Activated naive CD8-positive, alpha-beta T cell treated with anti-CD3 and anti-CD28 coated beads, Interleukin-2, amount 50 U/mL, for 16 hours (primary cell): Measurements from ENCODE around the gene CD164L2.
"Not testable (repeated sequence)": the region's sequence is repeated elsewhere in the genome, so short reads cannot be mapped to it uniquely, and the experiment has no call there.

ENCODE experiments used
- DNase-seq: peaks from one replicate; pipeline ENCODE4 v3.0.0-alpha.2; 2020; ENCODE audit warnings: low read depth, low spot score

Gene CD164L2

DNA sequence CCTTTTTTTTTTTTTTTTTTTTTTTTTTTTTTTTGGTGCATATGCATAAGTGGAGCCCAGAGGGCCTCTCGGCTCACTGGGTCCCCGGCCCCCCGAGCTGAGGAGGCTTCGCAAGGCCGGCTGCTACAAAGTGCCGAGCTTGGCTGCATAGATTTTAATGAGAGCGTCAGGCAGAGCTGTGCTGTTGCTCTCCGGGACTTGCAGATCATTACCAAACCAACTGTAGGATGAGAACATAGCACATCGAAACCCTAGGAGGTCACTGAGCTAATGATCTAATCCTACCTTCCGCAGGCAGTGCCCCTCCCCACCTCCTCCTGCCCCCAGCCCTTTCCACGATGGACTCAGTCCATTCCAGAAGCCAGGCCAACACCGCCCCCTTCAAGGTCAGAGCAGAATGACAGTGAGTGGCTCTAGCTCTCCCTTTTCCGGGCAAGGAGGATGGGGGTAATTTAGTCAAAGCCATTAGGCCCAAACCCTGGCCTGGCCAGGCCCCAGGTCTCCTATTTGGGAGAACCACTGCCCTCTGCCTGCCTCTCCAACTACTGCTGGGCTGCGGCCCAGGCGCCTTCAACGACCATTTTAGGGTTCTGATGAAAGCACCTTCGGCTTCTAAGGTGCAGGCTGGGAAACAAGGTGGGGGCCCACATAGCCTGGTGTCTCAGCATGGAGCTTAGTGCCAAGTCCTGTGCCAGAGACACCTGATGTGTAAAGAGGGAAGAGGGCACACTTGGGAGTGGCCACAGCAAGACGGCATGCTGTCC lies 22.6 kb upstream of the CD164L2 start:
- DNase-seq: not testable (repeated sequence)

DNA sequence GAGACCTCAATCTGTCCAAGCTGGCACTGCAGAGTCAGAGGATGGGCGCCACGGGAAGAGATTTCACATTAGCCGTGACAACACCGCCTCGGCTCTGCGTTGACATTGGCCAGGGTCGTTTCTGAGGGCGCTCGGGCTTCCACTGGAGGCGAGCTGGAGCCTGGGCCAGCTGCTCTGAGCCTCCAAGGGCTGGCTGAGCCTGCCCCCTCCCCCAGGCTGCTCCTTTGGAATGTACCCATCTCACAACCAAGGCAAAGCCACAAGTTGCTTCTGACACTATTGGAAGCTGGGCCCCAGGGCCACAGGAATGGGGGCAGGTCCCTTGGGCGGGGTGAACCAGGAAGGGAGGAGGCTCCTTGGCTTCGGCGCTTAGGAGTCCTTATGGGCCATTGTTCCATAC lies 21.9 kb upstream of the CD164L2 start:
- DNase-seq: no peak

DNA sequence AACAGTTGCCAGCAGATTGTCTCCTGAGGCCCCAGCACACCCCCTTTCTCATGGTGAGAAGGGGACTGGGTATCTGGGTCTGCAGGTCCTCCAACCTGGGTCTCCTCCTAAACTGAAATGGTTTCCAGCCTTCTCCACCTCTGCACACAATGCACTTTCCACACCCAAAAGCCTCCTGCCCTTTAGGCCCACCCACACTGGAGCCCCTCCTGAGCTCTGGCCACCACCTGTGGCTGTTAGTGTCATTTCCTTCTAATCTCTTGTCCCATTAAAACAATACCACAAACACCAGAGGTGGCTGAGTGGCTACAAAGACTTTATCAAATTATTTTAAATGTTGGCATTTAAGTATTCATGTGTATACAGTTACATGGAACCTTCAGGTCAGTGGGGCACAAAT lies 20.8 kb upstream of the CD164L2 start:
- DNase-seq: no peak

DNA sequence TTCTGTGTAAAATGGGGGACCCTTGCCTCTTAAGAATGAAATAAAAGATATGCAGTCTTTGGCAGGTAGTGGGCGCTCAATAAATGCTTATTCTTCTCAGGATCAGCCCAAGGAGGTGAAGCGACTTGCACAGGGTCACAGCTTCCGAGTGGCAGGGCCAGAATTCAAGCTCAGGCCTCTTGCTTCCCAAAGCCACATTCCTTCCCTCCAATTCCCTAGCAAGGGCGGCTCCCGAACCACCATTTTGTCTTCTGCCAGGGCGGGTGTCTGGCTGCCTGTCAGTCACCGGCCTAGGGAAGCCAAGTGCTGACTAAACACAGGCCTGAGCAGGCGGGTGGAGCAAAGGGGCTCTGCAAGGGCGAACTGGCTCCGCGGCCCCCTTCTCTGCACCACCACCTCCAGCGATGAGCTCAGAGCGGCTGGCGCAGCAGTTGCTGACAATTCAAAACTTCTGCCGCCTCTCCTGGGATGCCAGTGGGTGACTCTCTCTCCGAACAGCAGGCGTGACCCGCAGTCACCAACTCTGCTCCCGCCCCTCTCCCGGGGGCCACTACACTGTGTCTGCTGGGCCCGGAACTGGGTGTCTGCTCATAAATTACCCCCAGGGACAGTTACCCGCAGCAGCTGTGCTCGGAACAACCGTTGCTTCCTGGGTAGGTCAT lies 20.1 kb upstream of the CD164L2 start:
- no peak for DNase-seq

DNA sequence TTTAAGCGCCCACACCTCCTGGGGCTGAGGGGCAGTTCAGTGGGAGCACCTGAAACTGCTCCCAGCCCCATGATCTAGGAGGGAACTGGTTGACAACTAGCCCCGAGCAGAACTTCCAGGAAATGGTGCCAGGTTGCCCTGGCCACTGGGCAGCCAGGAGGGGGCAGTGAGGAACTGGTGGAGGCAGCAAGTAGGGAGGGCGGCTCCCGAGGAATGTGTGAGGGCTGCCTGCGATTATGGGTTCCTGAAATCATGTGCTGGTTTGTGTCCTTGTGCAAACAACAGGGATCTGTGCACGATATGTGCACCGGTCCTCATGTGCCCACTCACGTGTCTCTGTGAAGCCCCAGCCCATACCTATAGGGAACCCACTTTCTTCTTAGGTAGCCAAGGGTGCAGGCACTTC lies 19.2 kb upstream of the CD164L2 start:
- DNase-seq: no peak

DNA sequence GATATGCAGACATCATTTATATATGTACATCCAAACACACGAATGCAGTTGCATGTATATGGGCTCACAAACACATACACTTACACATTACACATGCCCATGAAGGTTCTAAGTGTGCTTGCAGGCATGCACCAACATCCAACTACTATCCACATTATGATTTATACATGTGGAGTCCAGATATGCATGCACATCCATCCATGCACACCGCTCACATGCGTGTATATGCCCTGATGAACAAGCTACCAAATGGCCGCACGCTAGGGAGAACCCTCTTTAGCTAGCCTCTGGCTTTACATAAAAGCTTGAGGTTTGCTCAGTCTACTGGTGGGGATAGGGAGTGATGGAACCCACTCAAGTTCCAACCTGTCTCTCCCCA lies 17.8 kb upstream of the CD164L2 start:
- no peak for DNase-seq

DNA sequence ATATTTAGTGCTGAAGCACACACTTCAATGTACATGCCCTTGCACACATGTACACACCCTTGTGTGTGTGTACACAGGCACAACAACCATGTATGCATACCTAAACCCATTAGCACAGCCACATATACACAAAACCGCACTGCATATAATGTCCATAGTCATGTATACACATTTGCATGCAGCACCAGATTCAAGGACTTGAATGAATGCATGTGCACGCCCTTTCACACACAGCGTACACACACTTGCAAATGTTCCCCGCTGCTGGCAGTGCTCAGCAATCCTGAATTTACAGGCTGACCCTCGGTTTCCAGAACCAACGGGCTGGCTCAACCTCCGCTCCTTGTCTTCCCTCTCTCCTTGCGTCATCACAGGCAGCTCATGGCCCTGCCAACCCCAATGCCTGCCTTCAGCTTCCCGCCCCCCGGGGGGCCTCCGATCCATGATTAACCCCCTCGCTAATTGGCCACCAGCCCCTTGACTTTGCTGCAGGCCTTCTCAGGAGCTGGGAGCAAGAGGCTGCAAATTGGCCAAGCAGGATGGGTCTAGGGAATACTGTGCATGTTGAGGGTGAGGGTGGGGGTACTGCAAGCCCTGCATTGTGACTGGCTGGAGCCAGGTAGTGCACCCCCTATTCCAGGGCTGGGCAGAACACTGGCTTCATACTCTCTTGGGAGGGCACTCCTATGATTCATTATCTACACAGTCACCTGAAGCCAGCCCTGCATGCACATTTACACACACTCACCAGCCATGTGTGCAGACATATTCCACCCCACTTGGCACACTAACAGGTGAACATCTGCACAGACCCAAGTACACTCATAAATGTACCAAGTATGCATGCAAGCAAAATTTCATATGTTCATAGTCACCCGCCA lies 17.2 kb upstream of the CD164L2 start:
- DNase-seq: no peak

DNA sequence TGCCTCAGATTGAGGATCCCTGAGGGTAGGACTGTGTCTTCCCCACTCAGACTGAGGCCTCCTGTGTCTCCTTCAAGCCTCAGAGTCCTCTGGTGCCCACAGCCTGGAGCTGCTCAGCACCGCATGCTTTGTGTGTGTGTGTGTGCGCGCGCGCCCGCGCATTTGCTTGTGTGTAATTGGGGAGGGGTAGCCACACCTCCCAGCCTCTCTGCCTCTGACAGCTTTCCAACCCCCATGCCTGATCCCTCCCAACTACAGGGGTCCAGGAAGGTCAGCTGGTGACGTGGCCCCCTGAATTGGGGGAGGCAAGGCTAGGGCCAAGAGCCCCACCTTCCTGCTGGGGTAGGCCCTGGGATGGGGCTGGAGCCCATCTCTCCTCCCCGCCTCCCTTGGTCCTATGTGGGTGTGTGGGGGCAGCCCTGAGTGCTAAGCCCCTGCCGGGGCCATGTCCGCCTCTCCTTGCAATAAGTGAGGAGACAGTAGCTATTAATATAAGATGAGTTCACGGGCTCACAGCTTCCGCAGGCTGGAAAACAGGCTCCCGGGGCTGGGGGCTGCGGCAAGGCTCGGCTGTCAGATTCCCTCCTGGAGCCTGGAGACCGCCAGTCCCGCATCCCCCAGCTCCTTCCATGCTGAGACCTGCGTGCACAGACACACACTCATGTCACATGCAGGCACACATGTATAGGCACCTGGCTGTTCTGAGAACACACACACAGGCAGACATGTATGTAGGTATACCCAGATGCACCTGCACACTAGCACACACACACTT lies 16.3 kb upstream of the CD164L2 start:
- DNase-seq: no peak

DNA sequence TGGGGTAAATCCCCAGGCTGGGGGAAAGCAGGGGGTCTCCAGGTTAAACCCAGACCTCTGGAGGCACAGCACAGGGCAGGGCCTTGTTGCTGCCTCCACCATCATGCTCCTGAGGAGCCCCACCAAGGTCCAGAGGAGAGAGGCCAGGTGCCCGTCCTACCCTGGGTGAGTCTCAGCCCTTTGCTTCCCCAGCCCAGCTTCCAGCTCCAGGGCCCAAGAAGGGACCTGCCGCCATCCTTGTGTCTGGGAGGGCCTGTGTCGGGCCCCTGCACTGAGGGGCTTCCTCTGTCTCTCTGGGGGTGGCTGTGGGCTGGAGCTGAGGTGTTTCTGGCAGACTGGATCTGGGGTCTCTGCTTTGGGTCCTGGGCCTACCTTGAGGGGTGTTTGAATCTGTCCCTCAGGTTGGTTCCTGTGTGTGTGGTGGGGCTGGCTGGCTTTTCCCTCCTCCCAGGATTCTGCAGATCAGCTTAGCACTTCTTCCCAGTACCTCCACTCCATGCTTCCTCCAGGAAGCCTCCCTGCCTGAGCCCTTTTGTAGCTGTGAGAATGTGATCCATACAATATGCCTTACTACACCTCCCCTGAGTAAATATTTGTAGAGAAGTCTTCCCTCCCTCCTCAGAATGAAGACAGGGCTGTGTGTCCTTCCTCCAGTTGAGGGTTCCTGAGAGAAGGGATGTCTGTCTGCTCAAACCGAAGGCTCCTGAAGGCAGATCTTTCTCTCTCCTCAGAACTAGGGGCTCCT lies 15.4 kb upstream of the CD164L2 start:
- no peak for DNase-seq

DNA sequence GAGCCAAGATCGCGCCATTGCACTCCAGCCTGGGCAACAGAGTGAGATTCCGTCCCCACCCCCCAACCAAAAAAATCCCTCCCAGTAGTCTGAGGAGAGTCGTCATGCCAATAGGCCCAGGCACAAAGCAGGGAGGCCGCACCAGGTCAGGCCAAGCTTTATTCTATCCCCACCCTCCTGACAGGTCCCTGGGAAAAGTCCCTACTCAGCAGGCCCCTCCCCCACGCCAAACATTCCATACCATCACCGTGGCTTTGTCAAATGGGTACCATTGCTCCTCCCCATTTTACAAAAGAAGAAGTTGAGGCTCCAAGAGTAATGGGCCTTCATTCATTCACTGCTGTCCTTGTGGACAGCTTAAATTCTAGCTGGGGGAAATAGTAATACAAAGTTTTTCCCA lies 14.6 kb upstream of the CD164L2 start:
- no peak for DNase-seq

DNA sequence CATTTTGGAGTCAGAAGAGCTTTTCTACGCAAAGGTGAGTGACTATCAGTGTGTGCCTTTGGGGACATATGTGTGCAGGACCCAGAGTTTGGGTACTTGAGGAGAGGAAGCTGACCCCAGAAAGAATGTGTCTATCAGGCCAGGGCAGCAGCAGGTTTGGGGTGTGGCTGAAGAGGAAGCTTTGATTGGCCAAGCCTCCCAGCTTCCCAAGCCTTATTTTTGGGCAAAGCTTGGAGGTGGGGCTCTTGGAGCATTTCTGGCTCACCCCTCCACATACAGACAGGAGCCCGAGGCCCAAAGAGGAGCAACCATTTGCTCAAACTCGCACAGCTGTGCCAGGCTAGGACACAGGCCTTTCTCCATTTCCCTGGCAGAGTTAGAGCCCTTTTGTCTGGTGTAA lies 14.0 kb upstream of the CD164L2 start:
- no peak for DNase-seq

DNA sequence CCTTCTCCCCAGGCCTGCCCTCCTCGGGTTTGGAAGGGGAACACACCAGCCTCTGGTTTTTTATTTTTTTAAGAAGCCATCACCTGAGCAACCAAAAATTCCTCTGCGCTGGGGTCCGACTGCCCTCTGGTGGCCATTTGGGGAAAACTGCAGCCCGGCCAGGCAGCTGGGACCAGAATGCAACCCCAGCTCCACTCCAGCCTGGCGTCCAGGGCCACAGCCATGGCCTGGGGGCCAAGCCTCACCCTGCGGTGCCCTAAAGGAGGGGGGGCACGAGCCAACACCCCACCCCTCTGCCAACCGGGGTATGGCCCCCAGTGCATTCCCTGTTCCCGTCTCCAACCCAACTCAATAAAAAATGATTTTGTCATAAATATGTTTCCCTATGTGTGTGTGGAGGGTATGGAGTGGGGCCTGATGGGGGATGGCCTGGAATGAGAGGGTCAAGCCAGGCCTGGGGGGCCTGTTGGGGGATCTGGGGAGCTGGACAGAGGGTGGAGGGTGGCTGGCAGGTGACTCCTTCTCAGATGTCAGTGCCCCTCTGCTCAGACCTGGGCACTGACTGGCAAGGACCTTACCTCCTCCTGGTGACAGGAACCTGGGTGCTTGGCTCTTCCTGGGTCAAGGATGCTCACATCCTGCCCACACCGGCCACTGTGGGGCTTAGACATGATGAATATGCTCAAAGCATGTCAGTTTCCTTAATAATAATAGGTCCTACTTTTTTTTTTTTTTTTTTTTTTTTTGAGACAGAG lies 12.5 kb upstream of the CD164L2 start:
- DNase-seq: peak; percentile 64

DNA sequence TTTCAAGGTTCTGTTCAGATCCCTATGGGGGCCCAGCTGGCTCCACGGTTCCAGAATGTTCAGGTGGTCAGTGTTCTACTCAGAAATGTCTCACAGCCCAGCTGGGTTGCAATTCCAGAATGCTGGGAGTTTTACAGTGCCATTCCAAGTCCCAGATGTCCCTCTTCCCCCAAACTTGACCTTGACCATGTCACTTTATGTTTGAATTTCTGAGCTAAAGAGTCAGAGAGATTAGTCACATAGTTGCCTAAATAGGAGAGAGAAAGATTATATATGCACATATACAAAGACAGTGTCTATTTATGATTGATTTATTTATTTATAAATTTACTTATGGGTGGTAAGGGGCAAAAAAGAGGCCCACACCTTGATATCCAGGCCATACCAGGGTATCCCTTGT lies 11.8 kb upstream of the CD164L2 start:
- no peak for DNase-seq

DNA sequence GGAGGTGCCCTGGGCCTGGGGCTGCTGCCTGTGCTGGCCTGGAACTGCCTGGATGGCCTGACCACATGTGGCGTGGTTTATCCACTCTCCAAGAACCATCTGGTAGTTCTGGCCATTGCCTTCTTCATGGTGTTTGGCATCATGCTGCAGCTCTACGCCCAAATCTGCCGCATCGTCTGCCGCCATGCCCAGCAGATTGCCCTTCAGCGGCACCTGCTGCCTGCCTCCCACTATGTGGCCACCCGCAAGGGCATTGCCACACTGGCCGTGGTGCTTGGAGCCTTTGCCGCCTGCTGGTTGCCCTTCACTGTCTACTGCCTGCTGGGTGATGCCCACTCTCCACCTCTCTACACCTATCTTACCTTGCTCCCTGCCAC lies 11.1 kb upstream of the CD164L2 start:
- DNase-seq: no peak

DNA sequence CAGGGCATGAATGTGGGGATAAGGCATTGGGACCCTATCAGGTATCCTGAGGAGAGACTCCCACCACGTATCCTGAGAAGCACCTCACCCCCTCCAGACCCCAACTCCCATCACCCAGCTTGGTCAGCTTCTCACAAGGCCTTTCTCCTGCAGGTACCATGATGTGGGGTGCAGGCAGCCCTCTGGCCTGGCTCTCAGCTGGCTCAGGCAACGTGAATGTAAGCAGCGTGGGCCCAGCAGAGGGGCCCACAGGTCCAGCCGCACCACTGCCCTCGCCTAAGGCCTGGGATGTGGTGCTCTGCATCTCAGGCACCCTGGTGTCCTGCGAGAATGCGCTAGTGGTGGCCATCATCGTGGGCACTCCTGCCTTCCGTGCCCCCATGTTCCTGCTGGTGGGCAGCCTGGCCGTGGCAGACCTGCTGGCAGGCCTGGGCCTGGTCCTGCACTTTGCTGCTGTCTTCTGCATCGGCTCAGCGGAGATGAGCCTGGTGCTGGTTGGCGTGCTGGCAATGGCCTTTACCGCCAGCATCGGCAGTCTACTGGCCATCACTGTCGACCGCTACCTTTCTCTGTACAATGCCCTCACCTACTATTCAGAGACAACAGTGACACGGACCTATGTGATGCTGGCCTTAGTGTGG lies 10.6 kb upstream of the CD164L2 start:
- no peak for DNase-seq

DNA sequence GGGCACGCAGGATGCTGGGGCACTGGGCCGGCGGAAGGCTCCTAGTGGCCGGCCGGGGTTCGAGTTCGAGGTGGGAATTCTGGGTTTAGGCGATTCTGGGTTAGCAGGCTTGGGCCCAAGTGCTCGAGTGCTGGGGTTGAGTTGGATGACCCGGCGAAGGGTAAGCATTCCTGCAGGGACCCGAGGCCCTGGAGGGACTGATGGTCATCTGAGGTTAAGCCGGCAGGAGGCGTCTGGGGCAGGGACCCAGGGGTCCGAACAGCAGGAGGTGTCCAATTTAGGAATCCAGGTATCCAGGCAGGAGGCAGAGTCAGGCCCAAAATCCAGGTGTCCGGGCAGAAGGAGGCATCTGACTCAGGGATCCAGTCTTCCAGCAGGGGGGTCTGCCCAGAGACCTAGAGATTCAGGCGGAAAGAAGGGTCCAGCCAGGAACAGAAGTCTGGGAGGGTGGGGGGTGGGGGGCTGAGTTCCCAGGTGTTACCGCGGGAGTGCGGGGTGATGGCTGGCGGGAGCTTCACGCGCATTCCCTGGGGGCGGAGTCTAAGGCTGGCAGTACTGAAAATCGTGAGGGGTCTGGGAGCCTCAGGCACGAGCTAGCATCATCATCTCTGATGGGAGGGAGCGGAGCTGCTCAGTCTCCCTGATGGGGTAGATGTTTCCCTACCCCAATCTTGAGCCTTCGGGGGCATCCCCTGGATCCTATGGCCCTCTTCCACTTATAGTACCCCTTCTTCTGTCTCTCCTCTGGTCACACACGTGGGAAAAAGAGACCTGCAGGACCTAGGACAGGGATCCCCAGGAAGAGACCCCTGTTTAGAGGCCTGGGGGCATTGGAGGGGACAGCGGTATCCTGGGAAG lies 9.9 kb upstream of the CD164L2 start:
- no peak for DNase-seq

DNA sequence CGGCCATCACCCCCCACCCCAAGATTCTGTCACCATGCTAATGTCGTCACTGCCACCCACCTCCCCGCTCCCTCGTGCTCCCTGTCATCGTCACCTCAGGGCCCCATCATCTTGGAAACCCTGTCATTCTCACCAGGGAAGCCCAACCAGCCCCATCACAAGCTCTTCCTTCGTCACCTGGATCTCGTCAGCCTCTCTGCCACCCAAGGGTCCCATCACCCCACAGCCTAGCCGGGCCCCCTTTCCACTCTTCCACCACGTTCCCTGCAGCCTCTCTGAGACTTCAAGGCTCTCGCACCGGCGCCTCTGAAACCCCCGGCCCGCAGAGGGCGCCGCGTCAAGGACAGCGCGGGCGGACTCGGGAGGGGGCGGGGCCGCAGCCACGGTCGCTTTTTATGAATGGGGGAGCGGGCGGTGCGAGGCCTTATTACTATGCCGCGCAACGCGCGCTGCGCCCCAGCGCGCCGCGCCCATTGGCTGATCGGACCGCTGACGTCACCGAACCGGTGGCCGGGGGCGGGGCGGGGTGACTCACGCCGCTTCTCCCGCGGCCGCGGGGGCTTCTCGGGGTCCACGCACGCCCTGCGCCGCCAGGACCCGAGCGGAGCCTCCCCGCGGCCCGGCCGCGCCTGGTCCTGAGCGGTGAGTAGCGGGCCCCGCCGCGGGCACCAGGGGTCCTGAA lies 9.1 kb upstream of the CD164L2 start, which contains the start of gene GPR3:
TSS of gene GPR3 (plus strand) at position 527 of the 682 bp plus-strand sequence. CDS start 1,177 bp downstream, outside the sequence.
- peak; percentile 83 for DNase-seq

DNA sequence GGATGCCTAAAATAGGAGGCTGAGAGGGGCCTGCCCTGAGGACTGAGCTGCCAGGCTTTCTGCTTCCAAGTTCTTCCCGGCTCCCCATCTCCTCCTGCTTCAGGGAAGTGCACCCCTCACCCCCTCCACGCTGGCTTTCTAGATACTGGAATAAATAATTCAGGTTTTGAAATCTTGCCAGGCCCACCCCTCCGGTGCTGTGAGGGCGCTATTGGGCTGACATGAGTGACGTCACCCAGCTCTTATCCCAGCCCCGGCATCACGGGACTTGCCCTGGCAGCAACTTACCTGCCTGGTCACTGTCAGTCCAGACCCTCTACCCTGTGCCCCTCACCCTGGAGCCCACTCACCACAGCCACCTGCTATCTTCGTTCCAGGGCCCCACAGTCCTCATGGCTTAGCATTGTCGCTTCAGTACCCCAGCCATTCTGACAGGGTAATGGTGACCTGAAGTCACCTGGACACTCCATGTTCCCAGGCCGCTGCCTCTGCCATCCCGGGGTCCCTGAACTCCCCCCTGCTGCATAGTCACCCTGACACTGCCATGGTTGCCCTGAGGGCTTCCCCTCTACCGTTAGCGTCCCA lies 8.5 kb upstream of the CD164L2 start:
- DNase-seq: no peak
